PFSK-1 (cell line): Measurements from ENCODE around the gene OTUD5.

Source experiments
- POLR2AphosphoS5 ChIP-seq: IDR thresholded peaks from 2 replicates; pipeline ENCODE4 v1.6.1; 2012; ENCODE audit warnings: low read depth, mild to moderate bottlenecking, control low read depth, low read length, moderate library complexity
- SIN3A ChIP-seq: IDR thresholded peaks from 2 replicates; pipeline ENCODE4 v1.6.1; 2012; ENCODE audit warnings: mild to moderate bottlenecking, low read length, moderate library complexity, borderline replicate concordance; ENCODE audit not compliant: insufficient read depth
- TAF1 ChIP-seq: IDR thresholded peaks from 2 replicates; pipeline ENCODE4 v1.6.1; 2012; ENCODE audit warnings: low read length, control low read depth, borderline replicate concordance; ENCODE audit not compliant: insufficient read depth

- TF ChIP-seq SIN3A = no peak
- no peak for TF ChIP-seq TAF1
- TF ChIP-seq POLR2AphosphoS5 = no peak
Observed at GRCh38 chrX:48974033-48974432, 16.6 kb upstream of the OTUD5 start.
